Measurements from ENCODE around the gene SQOR.

SQOR gene

GRCh38 chr15:45704329-45705249 lies 69.8 kb downstream of the SQOR start:
- H3K27ac Mint-ChIP-seq = peak overlapping the region; percentile 88 to 92
- H3K27me3 Mint-ChIP-seq = peaks cover 14% of the 10 kb centered on the region
- H3K9me3 Mint-ChIP-seq = no peaks in the 10 kb centered on the region
- DNase-seq (peak; percentile 9 to 18), ATAC-seq (peak; percentile 73)
- H3K4me1 Mint-ChIP-seq = peaks cover 19% of the 10 kb centered on the region
- H3K4me3 Mint-ChIP-seq = peak overlapping the region; percentile 91 to 96

- H3K27ac Mint-ChIP-seq = peak overlapping the region in 1 of 2 donors; percentile 67
- H3K9me3 Mint-ChIP-seq = no peaks in the 10 kb centered on the region
- H3K4me3 Mint-ChIP-seq = peak overlapping the region; percentile 91 to 96
- H3K4me1 Mint-ChIP-seq = peaks cover 19% of the 10 kb centered on the region
- peaks cover 14% of the 10 kb centered on the region for H3K27me3 Mint-ChIP-seq
- ATAC-seq = peak; percentile 77
- peak; percentile 64 to 70 for DNase-seq
Measured at GRCh38 chr15:45705510-45706473, 71.0 kb downstream of the SQOR start.

GRCh38 chr15:45710657-45711056 lies 75.8 kb downstream of the SQOR start:
- peaks cover 5% of the 10 kb centered on the region for H3K4me1 Mint-ChIP-seq
- H3K27me3 Mint-ChIP-seq = no peaks in the 10 kb centered on the region
- no peak overlapping the region for H3K27ac Mint-ChIP-seq
- ATAC-seq (no peak), DNase-seq (no peak)
- no peaks in the 10 kb centered on the region for H3K9me3 Mint-ChIP-seq
- no peak overlapping the region for H3K4me3 Mint-ChIP-seq

GRCh38 chr15:45714590-45715488 lies 80.0 kb downstream of the SQOR start:
- Mint-ChIP-seq H3K9me3 (no peaks in the 10 kb centered on the region), H3K4me3 (no peak overlapping the region), H3K4me1 (no peaks in the 10 kb centered on the region), H3K27me3 (peaks cover 9% of the 10 kb centered on the region), H3K27ac (no peak overlapping the region)
- ATAC-seq = peak; percentile 63
- DNase-seq = peak; percentile 50 to 52

DNA sequence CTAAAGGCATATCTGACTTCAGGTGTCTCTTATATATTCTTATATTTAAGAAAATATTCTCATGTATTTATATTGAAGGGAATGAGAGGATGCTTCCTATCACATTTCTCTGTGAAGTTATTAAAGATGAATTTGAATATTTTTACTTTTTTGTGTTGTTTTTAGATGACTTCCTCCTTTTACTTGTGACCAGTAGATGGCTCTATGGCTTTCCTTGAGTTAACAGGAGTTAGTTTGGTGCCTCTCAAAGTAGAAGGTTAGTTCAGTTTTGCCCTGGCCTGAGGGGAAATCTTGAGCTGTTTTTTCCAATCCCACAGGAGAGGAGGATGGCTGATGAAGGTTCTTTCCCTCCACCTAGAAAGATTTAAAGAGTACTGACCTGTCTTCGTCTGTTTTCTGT lies 80.7 kb downstream of the SQOR start:
- no peak for DNase-seq
- peaks cover 14% of the 10 kb centered on the region for H3K27me3 Mint-ChIP-seq
- no peak overlapping the region for H3K27ac Mint-ChIP-seq

GRCh38 chr15:45719490-45719889 lies 84.7 kb downstream of the SQOR start:
- H3K9me3 Mint-ChIP-seq = no peaks in the 10 kb centered on the region
- no peaks in the 10 kb centered on the region for H3K4me1 Mint-ChIP-seq
- peak overlapping the region in 1 of 2 donors; percentile 72 for H3K27ac Mint-ChIP-seq
- no peak for ATAC-seq
- no peak overlapping the region for H3K4me3 Mint-ChIP-seq
- DNase-seq = no peak
- peaks cover 25% of the 10 kb centered on the region for H3K27me3 Mint-ChIP-seq

More for the DNA sequence above, 80.7 kb downstream of the SQOR start:
- no peaks in the 10 kb centered on the region for H3K9me3 Mint-ChIP-seq
- H3K4me1 Mint-ChIP-seq = no peaks in the 10 kb centered on the region
- ATAC-seq = no peak
- no peak overlapping the region for H3K4me3 Mint-ChIP-seq

DNA sequence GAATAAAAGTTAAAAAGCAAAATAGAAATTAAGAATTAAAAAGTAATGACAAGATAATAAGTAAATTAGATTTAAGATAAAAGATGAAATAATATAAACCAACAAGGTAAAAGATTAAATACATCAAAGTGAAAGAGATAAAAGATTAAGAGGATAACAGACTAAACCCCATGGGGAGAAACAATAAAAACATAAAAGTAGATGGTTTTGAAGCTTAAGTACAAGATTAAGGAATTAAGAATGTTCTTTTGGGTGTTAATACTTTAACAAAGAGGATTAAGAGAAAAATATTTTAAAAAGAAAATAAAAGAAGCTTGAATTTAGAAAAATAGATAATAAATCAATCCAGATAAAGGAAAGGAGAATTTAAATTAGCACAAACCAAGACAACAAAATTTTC lies 85.4 kb downstream of the SQOR start:
- Mint-ChIP-seq H3K4me3 (no peak overlapping the region), H3K27me3 (peaks cover 25% of the 10 kb centered on the region), H3K4me1 (no peaks in the 10 kb centered on the region), H3K9me3 (no peaks in the 10 kb centered on the region), H3K27ac (no peak overlapping the region)
- no peak for ATAC-seq
- DNase-seq = no peak

GRCh38 chr15:45728641-45729040 lies 93.8 kb downstream of the SQOR start:
- no peak for ATAC-seq
- H3K4me3 Mint-ChIP-seq = no peak overlapping the region
- H3K27ac Mint-ChIP-seq = no peak overlapping the region
- H3K27me3 Mint-ChIP-seq = peaks cover 29% of the 10 kb centered on the region
- H3K9me3 Mint-ChIP-seq = no peaks in the 10 kb centered on the region
- no peak for DNase-seq
- H3K4me1 Mint-ChIP-seq = no peaks in the 10 kb centered on the region

- H3K4me3 Mint-ChIP-seq = no peak overlapping the region
- no peaks in the 10 kb centered on the region for H3K9me3 Mint-ChIP-seq
- H3K4me1 Mint-ChIP-seq = no peaks in the 10 kb centered on the region
- DNase-seq = no peak
- H3K27me3 Mint-ChIP-seq = peaks cover 29% of the 10 kb centered on the region
- no peak for ATAC-seq
- no peak overlapping the region for H3K27ac Mint-ChIP-seq
Measured at GRCh38 chr15:45729141-45729540, 94.3 kb downstream of the SQOR start.

DNA sequence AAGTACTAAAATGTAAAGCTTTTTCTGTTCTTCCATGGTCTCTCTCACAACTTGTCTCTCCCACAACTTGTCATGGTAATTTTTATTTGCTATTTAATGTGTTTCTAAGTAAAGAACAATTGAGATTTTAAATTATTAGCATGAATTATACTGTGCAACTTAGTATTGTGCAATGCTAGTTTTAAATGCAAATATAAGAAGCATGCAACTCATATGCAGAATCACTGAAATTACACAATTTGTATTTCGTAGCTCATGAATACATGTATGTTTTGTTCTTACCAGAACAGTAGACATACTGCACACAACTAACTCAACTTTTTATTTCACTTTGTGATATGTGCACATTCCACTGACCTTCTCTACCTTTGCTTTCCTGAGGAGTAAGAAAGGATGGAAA lies 96.5 kb downstream of the SQOR start:
- no peak overlapping the region for H3K27ac Mint-ChIP-seq
- H3K27me3 Mint-ChIP-seq = peaks cover 29% of the 10 kb centered on the region
- no peaks in the 10 kb centered on the region for H3K9me3 Mint-ChIP-seq
- DNase-seq = no peak
- H3K4me1 Mint-ChIP-seq = no peaks in the 10 kb centered on the region
- ATAC-seq = no peak
- no peak overlapping the region for H3K4me3 Mint-ChIP-seq

GRCh38 chr15:45732662-45733061 lies 97.8 kb downstream of the SQOR start:
- no peak overlapping the region for H3K4me3 Mint-ChIP-seq
- no peaks in the 10 kb centered on the region for H3K4me1 Mint-ChIP-seq
- no peaks in the 10 kb centered on the region for H3K9me3 Mint-ChIP-seq
- peaks cover 29% of the 10 kb centered on the region for H3K27me3 Mint-ChIP-seq
- ATAC-seq (no peak), DNase-seq (no peak)
- H3K27ac Mint-ChIP-seq = no peak overlapping the region

DNA sequence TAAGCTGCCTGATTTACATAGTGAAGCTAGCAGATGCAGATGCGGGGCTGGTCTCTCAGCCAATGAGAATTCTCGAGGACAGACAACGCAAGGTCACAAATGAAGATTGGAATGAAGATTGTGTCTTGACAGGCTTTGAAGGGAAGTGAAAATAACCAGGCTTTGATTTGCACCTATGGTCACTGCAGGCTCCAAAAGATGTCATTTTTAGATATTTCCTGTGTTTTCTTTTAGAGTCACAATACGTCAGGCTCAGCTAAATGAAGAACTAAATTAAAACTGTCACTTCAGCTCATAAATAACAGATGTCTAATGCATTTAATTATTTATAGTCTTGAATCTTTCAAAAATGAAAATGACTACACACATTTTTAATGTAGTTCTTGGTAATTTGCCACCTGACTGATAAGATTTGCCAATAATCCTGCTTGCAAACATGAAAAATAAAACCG lies 99.5 kb downstream of the SQOR start:
- Mint-ChIP-seq H3K4me1 (no peaks in the 10 kb centered on the region), H3K27ac (no peak overlapping the region), H3K4me3 (no peak overlapping the region), H3K9me3 (no peaks in the 10 kb centered on the region), H3K27me3 (peaks cover 33% of the 10 kb centered on the region)
- ATAC-seq = no peak
- no peak for DNase-seq

Data from stimulated activated naive CD8-positive, alpha-beta T cell treated with anti-CD3 and anti-CD28 coated beads, Interleukin-15, amount 100 ng/mL, for 72 hours (primary cell).